HepG2 (cell line): Measurements from ENCODE around the gene ATRAID. TPM values are rescaled to one million over a fixed set of nuclear protein-coding genes. Genes with fewer than 3 reads are reported as not detected.
A peak's percentile ranks its signal among the peaks of the same experiment; 100 is the strongest.

Experiments used
- AFF4 ChIP-seq: sonication (generic); formaldehyde crosslinking; IDR thresholded peaks from 2 replicates; pipeline ENCODE4 v1.4.0; 2020; ENCODE audit warnings: missing genetic modification reagents
- AHDC1 ChIP-seq: sonication (generic); formaldehyde crosslinking; IDR thresholded peaks from 2 replicates; pipeline ENCODE4 v1.5.1; 2020; ENCODE audit warnings: mild to moderate bottlenecking, missing genetic modification reagents, borderline replicate concordance
- ATF7 ChIP-seq, 2 experiments: fragments of 450-650 bp in 1 of 2; sonication (generic) in 1 of 2; formaldehyde crosslinking in 1 of 2; IDR thresholded peaks; 2 replicates each; pipeline versions ENCODE4 v1.4.0 to v1.6.1; 2016 to 2020; ENCODE audit warnings: antibody characterized with exemption in 1 of 2, mild to moderate bottlenecking in 1 of 2, missing genetic modification reagents in 1 of 2
- ZBTB25 ChIP-seq: IDR thresholded peaks from 2 replicates; pipeline ENCODE4 v1.6.1; 2018; ENCODE audit warnings: missing genetic modification reagents
- ZNF207 ChIP-seq: fragments of 450-650 bp; IDR thresholded peaks from 2 replicates; pipeline ENCODE4 v1.6.1; 2016; ENCODE audit warnings: antibody characterized with exemption, borderline replicate concordance
- polyA plus RNA-seq, 8 experiments: library from polyadenylated mRNA; depleted of rRNA in 3 of 8; stranded (reverse) in 7 of 8; unstranded in 1 of 8; fragments of >200 nt; fragmentation: Illumina TruSeq in 4 of 8; extraction: Trizol in 4 of 8; gene quantifications; 2 replicates each; pipeline versions ENCODE4 v1.2.1 to v1.2.3, GENCODE V29; 2011 to 2016; ENCODE audit warnings: low read depth in 4 of 8, missing spikeins in 1 of 8, mixed read lengths in 1 of 8; ENCODE audit not compliant: insufficient read depth in 1 of 8
- total RNA-seq, 5 experiments: library from RNA; depleted of rRNA; stranded (reverse); fragments of >200 nt; fragmentation: Illumina TruSeq; extraction: Trizol; gene quantifications; 2 replicates each; pipeline ENCODE4 v1.2.3, GENCODE V29; 2016; ENCODE audit warnings: low read depth in 1 of 5

ATRAID gene
- total and polyA plus RNA-seq, 2 of the 13 experiments (the other 11 are each of a cell fraction or from before 2014, with no cell fraction given), result 207 to 382 TPM

- TF ChIP-seq AHDC1 (CRISPR knock-in tag) (peak; percentile 93), AFF4 (CRISPR knock-in tag) (0 out of 2 replicates have a peak, but pooled peaks have one; percentile 49), ZNF207 (no peak), ZBTB25 (CRISPR knock-in tag) (peak; percentile 80; the same call in 1 of the 2 replicates), ATF7 (IDR thresholded peaks at IDR 0.05) (peak; percentile 98), ATF7 (CRISPR knock-in tag; IDR thresholded peaks at IDR 0.05) (peak; percentile 99)
These were observed 40.4 kb upstream of the ATRAID start (continued) for GRCh38 chr2:27171351-27171848.
